RWPE1 (cell line): Measurements from ENCODE around the gene FYB2.

Experiments
- CTCF ChIA-PET: fragments of 350-600 bp; sonication (Branson Sonifier 250); formaldehyde crosslinking; extraction: SDS; loops from one replicate; lab custom pipeline; 2021; lab: Yijun Ruan, JAX
- POLR2A ChIA-PET: fragments of 400-600 bp; formaldehyde crosslinking; extraction: SDS; loops from one replicate; lab custom pipeline; 2020; ENCODE audit warnings: antibody characterized with exemption; ENCODE audit not compliant: low non-redundant PET; lab: Yijun Ruan, JAX
- DNase-seq: peaks from one replicate; pipeline ENCODE4 v3.0.0; 2012; ENCODE audit warnings: low spot score
- H3K27ac ChIP-seq: fragments of 450-650 bp; 2 replicates; pipeline ENCODE4 v1.5.1; 2017
- CTCF ChIP-seq: fragments of 450-650 bp; conservative IDR thresholded peaks from 2 replicates; pipeline ENCODE4 v1.5.1; 2017; ENCODE audit warnings: low read depth, mild to moderate bottlenecking

Gene FYB2

GRCh38 chr1:56837244-56837939 lies 18.2 kb upstream of the FYB2 start:
- DNase-seq: no peak
- CTCF ChIA-PET: no interaction called here
- no peak for TF ChIP-seq CTCF
- POLR2A ChIA-PET: no interaction called here
- H3K27ac ChIP-seq: no peak overlapping the region

GRCh38 chr1:56836359-56836758 lies 17.2 kb upstream of the FYB2 start:
- no peak overlapping the region for H3K27ac ChIP-seq
- DNase-seq: no peak
- no peak for TF ChIP-seq CTCF
- CTCF ChIA-PET: no interaction called here
- POLR2A ChIA-PET: no interaction called here

GRCh38 chr1:56835657-56836056 lies 16.5 kb upstream of the FYB2 start:
- CTCF ChIA-PET: no interaction called here
- H3K27ac ChIP-seq: no peak overlapping the region
- no peak for DNase-seq
- POLR2A ChIA-PET: no interaction called here
- TF ChIP-seq CTCF: no peak

GRCh38 chr1:56834137-56834900 lies 15.1 kb upstream of the FYB2 start:
- ChIA-PET POLR2A (no interaction called here), CTCF (no interaction called here)
- DNase-seq: no peak
- no peak overlapping the region for H3K27ac ChIP-seq
- TF ChIP-seq CTCF: no peak

GRCh38 chr1:56833088-56833487 lies 13.9 kb upstream of the FYB2 start:
- no peak for DNase-seq
- CTCF ChIA-PET: interaction anchor here (1.2 kb wide), 1 partner anchor 1458 kb away, joined by 3 read pairs; no protein-coding TSS in a partner anchor
- POLR2A ChIA-PET: no interaction called here
- no peak for TF ChIP-seq CTCF
- no peak overlapping the region for H3K27ac ChIP-seq

- ChIA-PET CTCF (interaction anchor here (0.5 to 1.8 kb wide), 17 partner anchors 10 to 1618 kb away, joined by 3 to 10 read pairs (median 3); no protein-coding TSS in a partner anchor), POLR2A (no interaction called here)
- TF ChIP-seq CTCF: peak; percentile 95
- H3K27ac ChIP-seq: no peak overlapping the region
- DNase-seq: peak; percentile 58
Measured at GRCh38 chr1:56831871-56832693, 12.9 kb upstream of the FYB2 start.
